GM11168 (cell line): Measurements from ENCODE around the gene GTF3C1.
"Not testable (repeated sequence)": the region's sequence is repeated elsewhere in the genome, so short reads cannot be mapped to it uniquely, and the experiment has no call there.

Experiments
- in situ Hi-C: fragments of 300-500 bp; cut with MboI; formaldehyde crosslinking; loops from one replicate; pipeline ENCODE4 v1.12.0; 2022; ENCODE audit warnings: low sequenced_read_pairs; ENCODE audit not compliant: unreplicated experiment

The GTF3C1 gene

GRCh38 chr16:27549746-27550581 is at the start of gene GTF3C1, which contains the start of gene KATNIP:
TSS of gene GTF3C1 (minus strand) at chr16:27549913. CDS start at chr16:27549890, 23 bp downstream.
TSS of gene KATNIP (plus strand) at chr16:27550144. CDS start at chr16:27550171, 27 bp downstream.
- in situ Hi-C loops: no loop called here

GRCh38 chr16:27598931-27599565 is 49.3 kb upstream of the GTF3C1 start:
- in situ Hi-C loops: no loop called here

GRCh38 chr16:27598220-27598619 is 48.5 kb upstream of the GTF3C1 start:
- in situ Hi-C loops: no loop called here

- in situ Hi-C loops: no loop called here
These were observed 47.6 kb upstream of the GTF3C1 start for GRCh38 chr16:27597361-27597760.

- in situ Hi-C loops: no loop called here
These were observed 46.7 kb upstream of the GTF3C1 start for GRCh38 chr16:27596411-27596810.

- in situ Hi-C loops: no loop called here
These were observed 46.3 kb upstream of the GTF3C1 start for GRCh38 chr16:27595993-27596392.

- in situ Hi-C loops: no loop called here
These were observed 45.8 kb upstream of the GTF3C1 start for GRCh38 chr16:27595475-27595874.

- in situ Hi-C loops: no loop called here
These were observed 42.1 kb upstream of the GTF3C1 start for GRCh38 chr16:27591837-27592236.

GRCh38 chr16:27588057-27588456 is 38.3 kb upstream of the GTF3C1 start:
- in situ Hi-C loops: no loop called here

GRCh38 chr16:27586711-27587110 is 37.0 kb upstream of the GTF3C1 start:
- in situ Hi-C loops: no loop called here

- in situ Hi-C loops: no loop called here
These were observed 35.5 kb upstream of the GTF3C1 start for GRCh38 chr16:27585200-27585599.

GRCh38 chr16:27583634-27584033 is 33.9 kb upstream of the GTF3C1 start:
- in situ Hi-C loops: no loop called here

GRCh38 chr16:27582883-27583282 is 33.2 kb upstream of the GTF3C1 start:
- in situ Hi-C loops: no loop called here

- in situ Hi-C loops: no loop called here
These were observed 29.6 kb upstream of the GTF3C1 start for GRCh38 chr16:27579087-27579980.

GRCh38 chr16:27576729-27577128 is 27.0 kb upstream of the GTF3C1 start:
- in situ Hi-C loops: no loop called here

- in situ Hi-C loops: no loop called here
These were observed 23.0 kb upstream of the GTF3C1 start for GRCh38 chr16:27572711-27573110.

GRCh38 chr16:27571433-27572326 is 22.0 kb upstream of the GTF3C1 start:
- in situ Hi-C loops: no loop called here

- in situ Hi-C loops: not testable (repeated sequence)
These were observed 21.3 kb upstream of the GTF3C1 start for GRCh38 chr16:27570986-27571385.

- in situ Hi-C loops: no loop called here
These were observed 18.4 kb upstream of the GTF3C1 start for GRCh38 chr16:27568077-27568476.

- in situ Hi-C loops: no loop called here
These were observed 16.7 kb upstream of the GTF3C1 start for GRCh38 chr16:27566417-27566816.
